Keratinocyte (primary cell): ENCODE measurements around the gene ZCCHC24. TPM values are rescaled to one million over a fixed set of nuclear protein-coding genes. Genes with fewer than 3 reads are reported as not detected.

ENCODE experiments used
- DNase-seq: peaks from one replicate; pipeline ENCODE4 v3.0.0-alpha.2; 2011; ENCODE audit warnings: low read depth, missing footprints, low spot score
- FAIRE-seq: peaks from 2 replicates; lab custom pipeline; 2011; peaks lifted over from hg19 to GRCh38; lab: Jason Lieb, UNC
- H2AFZ ChIP-seq: 2 replicates; pipeline ENCODE4 v1.6.0; 2012; ENCODE audit warnings: low read length, control low read depth, inconsistent platforms; ENCODE audit not compliant: control insufficient read depth
- H3K27ac ChIP-seq: 2 replicates; pipeline ENCODE4 v1.5.1; 2011; ENCODE audit warnings: low read length; ENCODE audit not compliant: control insufficient read depth, insufficient read depth
- H3K27me3 ChIP-seq: 3 replicates; pipeline ENCODE4 v1.6.0; 2011; ENCODE audit warnings: low read length; ENCODE audit not compliant: control insufficient read depth, insufficient read depth; ENCODE audit errors: extremely low read depth
- H3K36me3 ChIP-seq, 2 experiments: 2 replicates in 1 of 2; 3 replicates in 1 of 2; pipeline ENCODE4 v1.5.1; 2011; ENCODE audit warnings: low read length in 2 of 2, mild to moderate bottlenecking in 1 of 2; ENCODE audit not compliant: control insufficient read depth in 2 of 2, insufficient read depth in 2 of 2; ENCODE audit errors: extremely low read depth in 1 of 2
- H3K4me1 ChIP-seq: 3 replicates; pipeline ENCODE4 v1.5.1; 2011; ENCODE audit warnings: low read length; ENCODE audit not compliant: control insufficient read depth, insufficient read depth; ENCODE audit errors: extremely low read depth
- H3K4me2 ChIP-seq: 3 replicates; pipeline ENCODE4 v1.6.0; 2011; ENCODE audit warnings: low read depth, low read length; ENCODE audit not compliant: control insufficient read depth, insufficient read depth; ENCODE audit errors: extremely low read depth
- H3K4me3 ChIP-seq, 3 experiments: fragments of 200-600 bp in 1 of 3; sonication (generic) in 1 of 3; 2 replicates in 2 of 3; 3 replicates in 1 of 3; pipeline ENCODE4 v1.5.1; 2011 to 2016; ENCODE audit warnings: low read length in 3 of 3, mild to moderate bottlenecking in 3 of 3, control low read depth in 2 of 3, inconsistent platforms in 1 of 3, low read depth in 1 of 3, mixed read lengths in 1 of 3, mixed run types in 1 of 3, moderate library complexity in 1 of 3; ENCODE audit not compliant: control insufficient read depth in 2 of 3, insufficient read depth in 2 of 3; ENCODE audit errors: extremely low read depth in 1 of 3
- H3K79me2 ChIP-seq: 2 replicates; pipeline ENCODE4 v1.6.0; 2012; ENCODE audit warnings: low read length; ENCODE audit not compliant: control insufficient read depth, insufficient read depth
- H3K9ac ChIP-seq: 3 replicates; pipeline ENCODE4 v1.6.0; 2011; ENCODE audit warnings: low read length; ENCODE audit not compliant: control insufficient read depth, insufficient read depth; ENCODE audit errors: extremely low read depth
- H3K9me1 ChIP-seq: 3 replicates; pipeline ENCODE4 v1.6.0; 2011; ENCODE audit warnings: low read length; ENCODE audit not compliant: control insufficient read depth, insufficient read depth; ENCODE audit errors: extremely low read depth
- H3K9me3 ChIP-seq: 2 replicates; pipeline ENCODE4 v1.5.1; 2012; ENCODE audit warnings: low read depth, low read length; ENCODE audit not compliant: control insufficient read depth
- H4K20me1 ChIP-seq: 3 replicates; pipeline ENCODE4 v1.6.0; 2011; ENCODE audit warnings: low read length; ENCODE audit not compliant: control insufficient read depth, insufficient read depth; ENCODE audit errors: extremely low read depth
- CTCF ChIP-seq, 3 experiments: IDR thresholded peaks in 1 of 3; conservative IDR thresholded peaks in 1 of 3; optimal IDR thresholded peaks in 1 of 3; 2 replicates in 2 of 3; 3 replicates in 1 of 3; pipeline versions ENCODE3 to v1.5.1; 2011; ENCODE audit warnings: low read length in 3 of 3, mild to moderate bottlenecking in 3 of 3, moderate library complexity in 2 of 3, control low read depth in 1 of 3, inconsistent platforms in 1 of 3; ENCODE audit not compliant: insufficient read depth in 2 of 3; ENCODE audit errors: extremely low read depth in 1 of 3
- EZH2 ChIP-seq: IDR thresholded peaks from one replicate; pipeline ENCODE4 v1.6.1; 2012; ENCODE audit warnings: inconsistent platforms, mild to moderate bottlenecking, low read length, moderate library complexity
- dilution Hi-C: fragments of 300-500 bp; cut with MboI; formaldehyde crosslinking; loops from one replicate; pipeline ENCODE4 v1.7.0; 2020; ENCODE audit warnings: low sequenced_read_pairs; ENCODE audit not compliant: extremely low pct_ligation_motif_present
- polyA plus RNA-seq, 5 experiments: library from polyadenylated mRNA; depleted of rRNA in 3 of 5; stranded (reverse) in 3 of 5; stranded (forward) in 1 of 5; unstranded in 1 of 5; fragments of >200 nt; gene quantifications; 1 replicate in 1 of 5; 2 replicates in 3 of 5; 3 replicates in 1 of 5; pipeline versions ENCODE4 v1.2.1 to v1.2.3, GENCODE V29; 2011 to 2012; ENCODE audit warnings: missing spikeins in 2 of 5, low read depth in 1 of 5, low replicate concordance in 1 of 5

Gene ZCCHC24
- polyA plus RNA-seq, 1 donor (not counting 4 experiments of a cell fraction or from before 2014, with no cell fraction given): 0.96 TPM

DNA sequence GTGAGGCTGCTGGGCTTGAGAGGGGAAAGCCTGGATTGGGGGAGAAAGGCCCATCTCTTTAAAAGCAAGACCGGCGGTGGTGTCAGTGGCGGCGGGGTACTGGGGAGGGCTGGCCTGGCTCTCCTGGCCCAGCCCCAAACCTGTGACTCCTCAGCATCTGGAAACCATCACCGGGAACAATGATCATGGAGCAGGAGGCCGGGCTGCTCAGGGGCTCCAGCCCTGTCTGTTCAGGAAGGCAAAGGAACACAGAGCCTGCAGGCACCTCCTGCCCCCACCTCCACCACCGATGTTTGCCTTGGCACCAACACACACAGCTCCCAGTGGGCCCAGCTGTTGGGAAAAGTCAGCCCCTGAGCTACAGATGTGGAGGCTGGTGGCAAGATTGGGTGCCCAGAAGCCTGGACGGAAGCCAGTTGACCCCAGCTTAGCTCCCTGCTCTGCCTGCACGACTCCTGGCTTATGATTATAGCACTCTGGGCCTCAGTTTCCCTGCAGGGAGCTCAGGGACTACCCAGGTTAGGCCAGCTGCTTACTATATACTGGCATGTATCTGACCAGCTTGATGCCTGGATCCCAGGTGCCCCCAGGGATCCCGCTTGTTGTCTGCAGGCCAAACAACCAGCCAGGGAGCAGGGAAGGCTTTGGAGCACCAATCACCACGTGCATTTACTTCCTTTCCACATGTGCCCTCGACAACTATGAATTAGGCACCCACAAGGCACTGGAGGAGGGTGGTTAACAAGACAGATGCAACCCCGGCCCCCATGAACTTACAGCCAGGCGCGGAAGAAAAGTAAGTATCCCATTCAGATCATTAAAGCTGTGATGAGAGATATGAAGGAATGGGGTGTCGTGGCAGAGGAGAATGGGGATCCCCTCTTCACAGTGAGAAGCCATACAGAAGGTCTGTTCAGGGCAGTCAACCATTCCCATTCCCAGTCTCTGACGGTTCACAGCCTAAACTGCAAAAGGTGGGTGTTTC is 37.3 kb downstream of the ZCCHC24 start:
- Histone ChIP-seq H2AFZ (no peak overlapping the region), H3K9ac (no peak overlapping the region), H3K4me1 (no peaks in the 10 kb centered on the region), H3K27me3 (no peaks in the 10 kb centered on the region), H3K4me2 (no peak overlapping the region), H3K4me3 (no peak overlapping the region), H3K36me3 (no peaks in the 10 kb centered on the region), H3K79me2 (no peaks in the 10 kb centered on the region), H3K27ac (no peak overlapping the region), H3K9me3 (no peaks in the 10 kb centered on the region), H3K9me1 (no peaks in the 10 kb centered on the region), H4K20me1 (no peaks in the 10 kb centered on the region)
- TF ChIP-seq EZH2 (no peak), CTCF (optimal IDR thresholded peaks at IDR 0.05 in 1 of 3, IDR thresholded peaks at IDR 0.05 in 1 of 3, conservative IDR thresholded peaks at IDR 0.05 in 1 of 3; ENCODE audit: extremely low read depth in 1 of 3, insufficient read depth in 2 of 3, low read length in 3 of 3) (no peak)
- DNase-seq (no peak), FAIRE-seq (no peak)
- dilution Hi-C loops: no loop called here

DNA sequence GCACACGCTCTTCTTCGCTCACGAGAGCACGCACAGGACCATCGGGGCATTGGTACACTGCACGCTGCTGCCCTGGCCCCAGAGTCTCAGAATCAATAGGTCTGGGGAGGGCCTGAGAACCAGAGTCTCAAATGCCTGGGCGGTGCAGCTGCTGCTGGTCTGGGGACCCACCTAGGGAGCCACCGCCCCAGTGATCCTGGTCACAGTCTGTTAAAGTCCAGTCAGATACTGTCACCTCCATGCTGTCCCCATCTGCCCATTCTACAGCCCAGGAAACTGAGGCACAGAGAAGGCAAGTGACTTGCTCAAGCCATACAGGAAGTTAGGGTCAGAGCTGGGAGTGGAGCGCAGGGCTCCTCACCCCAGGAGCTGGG is 38.0 kb downstream of the ZCCHC24 start:
- Histone ChIP-seq H3K4me2 (no peak overlapping the region), H3K27me3 (no peaks in the 10 kb centered on the region), H3K9me1 (no peaks in the 10 kb centered on the region), H3K9me3 (no peaks in the 10 kb centered on the region), H3K79me2 (no peaks in the 10 kb centered on the region), H3K27ac (no peak overlapping the region), H3K4me3 (no peak overlapping the region), H2AFZ (no peak overlapping the region), H4K20me1 (no peaks in the 10 kb centered on the region), H3K4me1 (no peaks in the 10 kb centered on the region), H3K9ac (no peak overlapping the region), H3K36me3 (no peaks in the 10 kb centered on the region)
- DNase-seq: no peak
- dilution Hi-C loops: no loop called here
- TF ChIP-seq EZH2 (no peak), CTCF (optimal IDR thresholded peaks at IDR 0.05 in 1 of 3, IDR thresholded peaks at IDR 0.05 in 1 of 3, conservative IDR thresholded peaks at IDR 0.05 in 1 of 3; ENCODE audit: extremely low read depth in 1 of 3, insufficient read depth in 2 of 3, low read length in 3 of 3) (no peak)
- FAIRE-seq: no peak
